GM19324 (cell line): ENCODE data around the gene ATXN10.

Experiments used
- ATAC-seq: cut with Tn5 transposase; IDR thresholded peaks from one replicate; pipeline ENCODE4 v1.9.1; 2021; ENCODE audit warnings: mild to moderate bottlenecking, moderate library complexity; ENCODE audit not compliant: unreplicated experiment, low FRiP score

The ATXN10 gene

GRCh38 chr22:45884201-45885062, 212.8 kb downstream of the ATXN10 start:
- ATAC-seq = no peak

GRCh38 chr22:45885171-45885840, 213.7 kb downstream of the ATXN10 start:
- ATAC-seq = no peak

GRCh38 chr22:45885941-45886395, 214.3 kb downstream of the ATXN10 start:
- ATAC-seq = no peak

GRCh38 chr22:45886540-45886939, 214.9 kb downstream of the ATXN10 start:
- ATAC-seq = no peak

- ATAC-seq = no peak
Observed at GRCh38 chr22:45887202-45888131, 215.8 kb downstream of the ATXN10 start.

- ATAC-seq = no peak
Observed at GRCh38 chr22:45888221-45889092, 216.8 kb downstream of the ATXN10 start.

GRCh38 chr22:45889093-45889538, 217.5 kb downstream of the ATXN10 start:
- ATAC-seq = no peak

- no peak for ATAC-seq
Observed at GRCh38 chr22:45889539-45890350, 218.1 kb downstream of the ATXN10 start.

GRCh38 chr22:45890351-45890635, 218.7 kb downstream of the ATXN10 start:
- no peak for ATAC-seq

GRCh38 chr22:45891021-45891421, 219.4 kb downstream of the ATXN10 start:
- ATAC-seq = no peak

GRCh38 chr22:45891471-45891995, 219.9 kb downstream of the ATXN10 start:
- ATAC-seq = no peak

GRCh38 chr22:45891996-45892621, 220.5 kb downstream of the ATXN10 start:
- no peak for ATAC-seq

GRCh38 chr22:45892681-45893461, 221.2 kb downstream of the ATXN10 start:
- no peak for ATAC-seq

- ATAC-seq = no peak
Observed at GRCh38 chr22:45893516-45893915, 221.9 kb downstream of the ATXN10 start.
